GM12891 (cell line): Measurements from ENCODE around the gene MCM9.
"Not testable (repeated sequence)": the region's sequence is repeated elsewhere in the genome, so short reads cannot be mapped to it uniquely, and the experiment has no call there.

Experiments used
- DNase-seq: peaks from one replicate; pipeline ENCODE4 v3.0.0; 2011; ENCODE audit warnings: low spot score; ENCODE audit not compliant: insufficient read length
- FAIRE-seq: peaks from 2 replicates; lab custom pipeline; 2011; peaks lifted over from hg19 to GRCh38; lab: Jason Lieb, UNC
- PAX5 ChIP-seq: IDR thresholded peaks from 2 replicates; pipeline ENCODE4 v1.6.1; 2011; ENCODE audit warnings: low read length, moderate library complexity, mild to moderate bottlenecking; ENCODE audit not compliant: insufficient read depth, severe bottlenecking
- POLR2A ChIP-seq: IDR thresholded peaks from 2 replicates; pipeline ENCODE4 v1.6.1; 2011; ENCODE audit warnings: low read depth, low read length, control low read depth
- POLR2AphosphoS5 ChIP-seq: IDR thresholded peaks from 2 replicates; pipeline ENCODE4 v1.6.1; 2011; ENCODE audit warnings: low read depth, low read length, control low read depth
- POU2F2 ChIP-seq: IDR thresholded peaks from 2 replicates; pipeline ENCODE4 v1.6.1; 2011; ENCODE audit warnings: low read depth, mild to moderate bottlenecking, control low read depth, low read length, moderate library complexity
- SPI1 ChIP-seq: IDR thresholded peaks from 2 replicates; pipeline ENCODE4 v1.6.1; 2011; ENCODE audit warnings: low read depth, low read length, control low read depth
- TAF1 ChIP-seq: IDR thresholded peaks from 2 replicates; pipeline ENCODE4 v1.6.1; 2011; ENCODE audit warnings: low read depth, low read length, control low read depth

The MCM9 gene

GRCh38 chr6:118780668-118781067, 154.3 kb downstream of the MCM9 start:
- DNase-seq (no peak), FAIRE-seq (no peak)
- no peak for TF ChIP-seq POLR2AphosphoS5
- no peak for TF ChIP-seq POLR2A
- no peak for TF ChIP-seq SPI1
- no peak for TF ChIP-seq TAF1
- no peak for TF ChIP-seq PAX5
- TF ChIP-seq POU2F2: no peak

- TF ChIP-seq TAF1: no peak
- TF ChIP-seq POLR2A: no peak
- no peak for TF ChIP-seq SPI1
- no peak for TF ChIP-seq POLR2AphosphoS5
- TF ChIP-seq POU2F2: no peak
- DNase-seq (no peak), FAIRE-seq (peak; percentile 77)
These were observed 158.1 kb downstream of the MCM9 start for GRCh38 chr6:118776607-118777549.

- TF ChIP-seq POU2F2: no peak
- no peak for TF ChIP-seq POLR2AphosphoS5
- TF ChIP-seq POLR2A: no peak
- FAIRE-seq: no peak
- no peak for DNase-seq
These were observed 159.6 kb downstream of the MCM9 start for GRCh38 chr6:118775381-118775780.

- TF ChIP-seq POLR2AphosphoS5 (no peak), SPI1 (no peak), TAF1 (no peak), POU2F2 (no peak), PAX5 (no peak), POLR2A (no peak)
- FAIRE-seq: no peak
These were observed 160.4 kb downstream of the MCM9 start for GRCh38 chr6:118774581-118774980.

GRCh38 chr6:118772886-118773285, 162.1 kb downstream of the MCM9 start:
- TF ChIP-seq PAX5 (no peak), POLR2AphosphoS5 (no peak), SPI1 (no peak), POLR2A (no peak), POU2F2 (no peak), TAF1 (no peak)
- FAIRE-seq: no peak
- no peak for DNase-seq

More at GRCh38 chr6:118774581-118774980, 160.4 kb downstream of the MCM9 start:
- no peak for DNase-seq

GRCh38 chr6:118771253-118771652, 163.7 kb downstream of the MCM9 start:
- FAIRE-seq (no peak), DNase-seq (no peak)
- TF ChIP-seq POLR2A (no peak), POLR2AphosphoS5 (no peak), SPI1 (no peak), POU2F2 (no peak), TAF1 (no peak), PAX5 (no peak)

- DNase-seq (no peak), FAIRE-seq (no peak)
- TF ChIP-seq POU2F2 (no peak), POLR2AphosphoS5 (no peak), POLR2A (no peak), PAX5 (no peak), TAF1 (no peak), SPI1 (no peak)
These were observed 164.1 kb downstream of the MCM9 start for GRCh38 chr6:118770835-118771234.

- FAIRE-seq (no peak), DNase-seq (no peak)
- TF ChIP-seq POLR2AphosphoS5: no peak
- no peak for TF ChIP-seq SPI1
- no peak for TF ChIP-seq TAF1
- TF ChIP-seq PAX5: no peak
- no peak for TF ChIP-seq POU2F2
- TF ChIP-seq POLR2A: no peak
These were observed 164.7 kb downstream of the MCM9 start for GRCh38 chr6:118770112-118770788.

- no peak for FAIRE-seq
- no peak for DNase-seq
- TF ChIP-seq TAF1 (no peak), PAX5 (no peak), SPI1 (no peak), POLR2AphosphoS5 (no peak), POLR2A (no peak), POU2F2 (no peak)
These were observed 166.0 kb downstream of the MCM9 start for GRCh38 chr6:118768904-118769325.

GRCh38 chr6:118768441-118768840, 166.5 kb downstream of the MCM9 start:
- no peak for FAIRE-seq
- DNase-seq: no peak
- no peak for TF ChIP-seq POLR2AphosphoS5
- no peak for TF ChIP-seq POU2F2
- TF ChIP-seq POLR2A: no peak
- no peak for TF ChIP-seq TAF1

- not testable (repeated sequence) for DNase-seq, FAIRE-seq
These were observed 169.6 kb downstream of the MCM9 start for GRCh38 chr6:118765316-118765715.
